AG20443 (cell line): ENCODE results near the gene MYCBPAP.
A peak's percentile ranks its signal among the peaks of the same experiment; 100 is the strongest.
"Not testable (repeated sequence)": the region's sequence is repeated elsewhere in the genome, so short reads cannot be mapped to it uniquely, and the experiment has no call there.

Experiments used
- DNase-seq: peaks from one replicate; pipeline ENCODE4 v3.0.0; 2012; ENCODE audit warnings: low spot score, mixed read lengths

The MYCBPAP gene

GRCh38 chr17:50472286-50472685, 36.0 kb upstream of the MYCBPAP start:
- no peak for DNase-seq

- DNase-seq, result not testable (repeated sequence)
Observed at GRCh38 chr17:50472761-50473161, 35.5 kb upstream of the MYCBPAP start.

GRCh38 chr17:50473901-50474300, 34.3 kb upstream of the MYCBPAP start:
- DNase-seq, result no peak

- no peak for DNase-seq
Observed at GRCh38 chr17:50474523-50474922, 33.7 kb upstream of the MYCBPAP start.

GRCh38 chr17:50475362-50475761, 32.9 kb upstream of the MYCBPAP start:
- no peak for DNase-seq

GRCh38 chr17:50475775-50476544, 32.3 kb upstream of the MYCBPAP start:
- not testable (repeated sequence) for DNase-seq

- no peak for DNase-seq
Observed at GRCh38 chr17:50476545-50477315, 31.5 kb upstream of the MYCBPAP start.

GRCh38 chr17:50477976-50478375, 30.3 kb upstream of the MYCBPAP start:
- DNase-seq, result no peak

- DNase-seq, result peak; percentile 94
Observed at GRCh38 chr17:50478391-50479381, 29.6 kb upstream of the MYCBPAP start, which contains the start of gene RSAD1. Gene RSAD1, plus strand, starts transcription at chr17:50478860. Its CDS starts 25 bp downstream, at chr17:50478885.

GRCh38 chr17:50479522-50480141, 28.6 kb upstream of the MYCBPAP start:
- peak; percentile 90 for DNase-seq

- no peak for DNase-seq
Observed at GRCh38 chr17:50480142-50480764, 28.0 kb upstream of the MYCBPAP start.

- DNase-seq, result no peak
Observed at GRCh38 chr17:50480854-50481490, 27.3 kb upstream of the MYCBPAP start.

- no peak for DNase-seq
Observed at GRCh38 chr17:50481648-50482047, 26.6 kb upstream of the MYCBPAP start.

- DNase-seq, result no peak
Observed at GRCh38 chr17:50482110-50482509, 26.1 kb upstream of the MYCBPAP start.

- peak; percentile 89 for DNase-seq
Observed at GRCh38 chr17:50482516-50482915, 25.7 kb upstream of the MYCBPAP start.

- no peak for DNase-seq
Observed at GRCh38 chr17:50483266-50483665, 25.0 kb upstream of the MYCBPAP start.

- DNase-seq, result no peak
Observed at GRCh38 chr17:50484386-50485155, 23.7 kb upstream of the MYCBPAP start.

GRCh38 chr17:50487213-50488096, 20.8 kb upstream of the MYCBPAP start:
- DNase-seq, result no peak

- DNase-seq, result no peak
Observed at GRCh38 chr17:50488880-50489279, 19.4 kb upstream of the MYCBPAP start.
